MCF 10A (cell line): Measurements from ENCODE around the gene NACC2. TPM values are rescaled to one million over a fixed set of nuclear protein-coding genes. Genes with fewer than 3 reads are reported as not detected.

Source experiments
- BruUV-seq: library from RNA; stranded (reverse); fragments of 400-500 nt; replicated peaks from 2 replicates; lab custom pipeline; 2021; lab: Mats Ljungman, UMichigan
- CTCF ChIA-PET: fragments of 300-600 bp; sonication (Branson Sonifier 250); formaldehyde crosslinking; extraction: SDS; loops from one replicate; lab custom pipeline; 2021; ENCODE audit warnings: antibody characterized with exemption, inconsistent platforms; lab: Yijun Ruan, JAX
- POLR2A ChIA-PET: fragments of 300-600, 350-650 bp; sonication (Branson Sonifier 250); formaldehyde crosslinking; extraction: SDS; loops from one replicate; lab custom pipeline; 2020; ENCODE audit warnings: antibody characterized with exemption, inconsistent platforms; lab: Yijun Ruan, JAX
- DNase-seq: peaks from one replicate; pipeline ENCODE4 v3.0.0-alpha.2; 2018; ENCODE audit not compliant: unreplicated experiment
- H3K27ac Mint-ChIP-seq: one replicate; pipeline ENCODE4 v1.8.0; 2022; ENCODE audit warnings: mild to moderate bottlenecking, low read depth, mixed read lengths; ENCODE audit not compliant: unreplicated experiment
- H3K27me3 Mint-ChIP-seq: one replicate; pipeline ENCODE4 v1.8.0; 2022; ENCODE audit warnings: mixed read lengths; ENCODE audit not compliant: insufficient read depth, unreplicated experiment
- H3K36me3 Mint-ChIP-seq: one replicate; pipeline ENCODE4 v1.8.0; 2022; ENCODE audit warnings: mild to moderate bottlenecking, moderate library complexity, mixed read lengths; ENCODE audit not compliant: insufficient read depth, unreplicated experiment
- H3K4me1 Mint-ChIP-seq: one replicate; pipeline ENCODE4 v1.8.0; 2022; ENCODE audit warnings: mixed read lengths; ENCODE audit not compliant: insufficient read depth, unreplicated experiment
- H3K4me3 Mint-ChIP-seq: one replicate; pipeline ENCODE4 v1.8.0; 2022; ENCODE audit warnings: mild to moderate bottlenecking, moderate library complexity, mixed read lengths; ENCODE audit not compliant: unreplicated experiment
- H3K9me3 Mint-ChIP-seq: one replicate; pipeline ENCODE4 v1.8.0; 2022; ENCODE audit warnings: mixed read lengths; ENCODE audit not compliant: unreplicated experiment
- intact Hi-C: fragments of 100-400 bp; cut with micrococcal nuclease; formaldehyde crosslinking; loops from 2 replicates; pipeline ENCODE4 v1.14.1; 2022
- total RNA-seq: library from RNA; stranded (reverse); gene quantifications from 2 replicates; pipeline ENCODE4 v1.2.3, GENCODE V29; 2022
- TF ChIP-seq, protein P1 (sequence below): fragments of 200-600 bp; IDR thresholded peaks from one replicate; pipeline ENCODE4 v1.8.0; 2022; ENCODE audit warnings: antibody characterized with exemption, mild to moderate bottlenecking; ENCODE audit not compliant: unreplicated experiment

The NACC2 gene
- total RNA-seq, 1 experiment from 2014 or later: 16.5 TPM

DNA sequence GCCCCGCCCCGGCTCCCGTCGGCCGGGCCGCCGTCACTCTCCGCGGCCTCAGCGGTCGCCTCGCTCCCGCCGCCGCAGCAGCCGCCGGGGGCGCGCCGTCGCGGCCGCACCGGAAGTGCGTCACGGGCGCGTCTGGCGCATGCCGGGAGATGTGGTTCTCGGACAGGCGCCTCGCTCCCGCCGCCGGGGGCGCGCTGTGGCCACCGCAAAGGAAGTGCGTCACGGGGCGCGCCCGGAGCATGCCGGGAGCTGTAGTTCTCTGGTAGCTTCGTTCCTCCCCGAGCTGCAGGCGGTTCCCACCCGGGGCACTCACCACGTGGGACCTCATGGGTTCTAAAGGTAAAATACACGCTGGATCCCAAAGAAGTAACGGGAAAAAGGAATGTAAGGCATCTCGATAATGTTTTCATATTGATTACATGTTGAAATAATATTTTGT is 133.8 kb downstream of the NACC2 start, which contains the start of gene UBAC1:
Gene UBAC1 (minus strand): TSS at position 97 of the 439 bp plus-strand sequence. CDS start 211 bp downstream, outside the sequence.
- no peaks in the 10 kb centered on the region for H3K9me3 Mint-ChIP-seq
- TF ChIP-seq, protein P1, sequence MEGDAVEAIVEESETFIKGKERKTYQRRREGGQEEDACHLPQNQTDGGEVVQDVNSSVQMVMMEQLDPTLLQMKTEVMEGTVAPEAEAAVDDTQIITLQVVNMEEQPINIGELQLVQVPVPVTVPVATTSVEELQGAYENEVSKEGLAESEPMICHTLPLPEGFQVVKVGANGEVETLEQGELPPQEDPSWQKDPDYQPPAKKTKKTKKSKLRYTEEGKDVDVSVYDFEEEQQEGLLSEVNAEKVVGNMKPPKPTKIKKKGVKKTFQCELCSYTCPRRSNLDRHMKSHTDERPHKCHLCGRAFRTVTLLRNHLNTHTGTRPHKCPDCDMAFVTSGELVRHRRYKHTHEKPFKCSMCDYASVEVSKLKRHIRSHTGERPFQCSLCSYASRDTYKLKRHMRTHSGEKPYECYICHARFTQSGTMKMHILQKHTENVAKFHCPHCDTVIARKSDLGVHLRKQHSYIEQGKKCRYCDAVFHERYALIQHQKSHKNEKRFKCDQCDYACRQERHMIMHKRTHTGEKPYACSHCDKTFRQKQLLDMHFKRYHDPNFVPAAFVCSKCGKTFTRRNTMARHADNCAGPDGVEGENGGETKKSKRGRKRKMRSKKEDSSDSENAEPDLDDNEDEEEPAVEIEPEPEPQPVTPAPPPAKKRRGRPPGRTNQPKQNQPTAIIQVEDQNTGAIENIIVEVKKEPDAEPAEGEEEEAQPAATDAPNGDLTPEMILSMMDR: peak; percentile 14
- ChIA-PET POLR2A (interaction anchor here (0.7 to 3.0 kb wide), 21 partner anchors 10 to 663 kb away, joined by 3 to 34 read pairs (median 5); partner anchors contain the start of genes CAMSAP1, DNLZ, NACC2 and TMEM250), CTCF (interaction anchor here (0.6 to 2.1 kb wide), 5 partner anchors 91 to 358 kb away, joined by 3 to 5 read pairs (median 3); no protein-coding TSS in a partner anchor)
- peaks cover 23% of the 10 kb centered on the region for H3K4me1 Mint-ChIP-seq
- H3K36me3 Mint-ChIP-seq: peaks cover 16% of the 10 kb centered on the region
- peak within 1 kb of the TSS; percentile 80 for H3K27ac Mint-ChIP-seq
- H3K27me3 Mint-ChIP-seq: no peaks in the 10 kb centered on the region
- no TSS peak for BruUV-seq
- peak; percentile 91 for DNase-seq
- intact Hi-C loops: loop anchor here (2.0 to 5.0 kb wide), 4 partner anchors 56 to 359 kb away; no protein-coding TSS in a partner anchor
- peak within 1 kb of the TSS; percentile 85 for H3K4me3 Mint-ChIP-seq

DNA sequence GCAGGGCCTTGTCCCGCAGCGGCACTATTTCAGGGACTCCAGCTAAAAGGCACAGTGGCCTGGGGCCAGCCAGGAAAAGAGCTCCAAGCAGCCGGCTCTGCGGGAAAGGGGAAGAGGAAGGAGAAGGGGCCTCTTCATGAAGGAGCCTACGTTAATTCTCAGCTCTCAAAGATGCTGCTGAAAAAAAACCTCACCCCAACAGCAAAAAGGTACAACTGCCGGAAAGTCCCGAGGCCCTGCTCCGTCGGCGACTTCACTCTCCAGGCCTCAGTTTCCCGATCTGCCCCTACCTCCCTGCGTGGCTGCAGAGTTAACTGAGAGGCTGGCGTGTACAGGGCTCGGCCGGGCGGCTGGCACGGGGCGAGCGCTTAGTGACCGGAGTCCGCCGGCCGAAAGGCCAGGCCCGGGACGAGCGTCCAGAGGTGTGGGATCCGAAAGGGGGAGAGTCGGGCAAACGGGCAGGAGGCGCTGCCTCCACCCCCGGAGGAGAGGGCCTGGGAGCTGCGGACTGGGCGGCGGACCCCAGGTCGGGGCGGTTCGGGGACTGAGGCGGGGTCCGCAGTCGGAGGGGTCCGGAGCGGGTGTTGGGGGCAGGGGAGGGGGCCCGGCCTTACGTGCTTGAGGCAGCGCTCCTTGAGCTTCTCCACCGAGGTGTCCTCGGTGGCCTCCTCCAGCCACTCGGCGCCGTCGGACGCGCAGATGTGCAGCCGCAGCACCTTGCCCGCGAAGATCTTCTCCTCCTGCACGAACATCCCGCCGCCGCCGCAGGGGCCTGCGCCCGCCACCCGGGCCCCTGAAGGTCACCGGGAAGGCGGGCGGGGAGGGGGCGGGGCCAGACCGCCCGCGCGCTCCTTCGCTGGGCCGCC is 134.4 kb downstream of the NACC2 start:
- Mint-ChIP-seq H3K36me3 (peaks cover 16% of the 10 kb centered on the region), H3K9me3 (no peaks in the 10 kb centered on the region), H3K27ac (peak overlapping the region; percentile 80), H3K4me1 (peaks cover 23% of the 10 kb centered on the region), H3K4me3 (peak overlapping the region; percentile 85), H3K27me3 (no peaks in the 10 kb centered on the region)
- TF ChIP-seq, protein P1: no peak
- DNase-seq: peak; percentile 27
- ChIA-PET CTCF (interaction anchor here (0.6 to 2.2 kb wide), 6 partner anchors 91 to 357 kb away, joined by 3 to 10 read pairs (median 4); no protein-coding TSS in a partner anchor), POLR2A (interaction anchor here (0.7 to 3.0 kb wide), 19 partner anchors 9 to 663 kb away, joined by 3 to 34 read pairs (median 5); partner anchors contain the start of genes CAMSAP1, DNLZ, NACC2 and TMEM250)
- no TSS peak for BruUV-seq
- intact Hi-C loops: loop anchor here (2.0 to 5.0 kb wide), 4 partner anchors 56 to 358 kb away; no protein-coding TSS in a partner anchor

DNA sequence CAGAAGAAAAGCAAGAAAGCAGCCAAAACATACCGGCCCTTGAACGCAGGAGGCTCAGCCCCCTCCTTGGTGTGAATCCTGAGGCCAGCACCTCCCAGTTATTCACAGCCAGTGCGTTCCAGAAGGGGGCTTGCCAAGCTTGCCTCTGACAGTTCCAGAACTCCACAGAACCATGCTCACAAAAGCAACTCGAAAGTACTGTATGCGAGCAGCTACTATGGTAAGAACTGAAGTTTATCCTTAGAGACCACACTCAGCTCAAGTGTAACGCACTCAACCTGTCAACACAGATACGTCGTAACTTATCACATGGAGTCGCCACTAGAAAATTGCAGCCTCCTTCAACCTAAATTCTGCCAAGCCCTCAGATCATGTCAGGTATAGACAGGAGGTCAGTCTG is 135.3 kb downstream of the NACC2 start:
- POLR2A ChIA-PET: interaction anchor here (1.7 to 3.0 kb wide), 7 partner anchors 8 to 160 kb away, joined by 5 to 34 read pairs (median 10); partner anchors contain the start of genes CAMSAP1 and NACC2
- BruUV-seq: no TSS peak
- Mint-ChIP-seq H3K4me3 (peak overlapping the region; percentile 85), H3K36me3 (peaks cover 20% of the 10 kb centered on the region), H3K27ac (peak overlapping the region; percentile 80), H3K9me3 (no peaks in the 10 kb centered on the region), H3K27me3 (no peaks in the 10 kb centered on the region), H3K4me1 (peaks cover 23% of the 10 kb centered on the region)
- intact Hi-C loops: loop anchor here (2.0 to 5.0 kb wide), 4 partner anchors 55 to 358 kb away; no protein-coding TSS in a partner anchor
- CTCF ChIA-PET: interaction anchor here (0.6 to 2.2 kb wide), 6 partner anchors 69 to 356 kb away, joined by 3 to 10 read pairs (median 5); no protein-coding TSS in a partner anchor
- TF ChIP-seq, protein P1: no peak
- no peak for DNase-seq
